ENCODE results near the gene USP9X. TPM values are rescaled to one million over a fixed set of nuclear protein-coding genes. Genes with fewer than 3 reads are reported as not detected.
"Not testable (repeated sequence)": the region's sequence is repeated elsewhere in the genome, so short reads cannot be mapped to it uniquely, and the experiment has no call there.

USP9X gene
- polyA plus RNA-seq, 6 donors from 2014 or later: 7.4 to 27.8 (median 21.9) TPM

DNA sequence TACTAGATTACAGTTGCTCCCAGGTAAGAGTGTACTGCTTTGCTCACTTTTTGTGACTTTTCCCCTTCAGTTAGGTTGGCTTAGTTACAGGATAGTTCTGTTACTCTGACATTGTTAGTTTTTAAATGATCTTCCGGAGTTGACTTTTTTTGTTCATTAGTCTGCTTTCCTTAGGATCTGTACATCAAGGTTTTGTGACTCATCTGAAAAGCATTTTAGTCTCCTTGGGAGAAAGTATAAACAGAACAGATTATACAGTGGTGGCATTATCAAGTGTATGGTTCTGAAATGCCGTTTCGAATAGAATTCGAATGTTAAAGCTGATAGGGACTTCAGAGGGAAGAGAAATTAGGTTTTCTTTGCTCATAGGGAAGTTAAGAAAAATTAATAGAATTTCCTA, 63.3 kb downstream of the USP9X start:
- H3K36me3 Mint-ChIP-seq: peaks cover 10 to 36% of the 10 kb centered on the region in 2 donors
- no peaks in the 10 kb centered on the region for H3K4me1 Mint-ChIP-seq
- no peak for DNase-seq
- no peak for ATAC-seq (ENCODE audit: low read depth in 2 of 2)
- H3K27ac Mint-ChIP-seq: peak overlapping the region in 1 of 6 donors; percentile 30
- no peaks in the 10 kb centered on the region for H3K27me3 Mint-ChIP-seq
- no peaks in the 10 kb centered on the region for H3K9me3 Mint-ChIP-seq
- no peak overlapping the region for H3K4me3 Mint-ChIP-seq

DNA sequence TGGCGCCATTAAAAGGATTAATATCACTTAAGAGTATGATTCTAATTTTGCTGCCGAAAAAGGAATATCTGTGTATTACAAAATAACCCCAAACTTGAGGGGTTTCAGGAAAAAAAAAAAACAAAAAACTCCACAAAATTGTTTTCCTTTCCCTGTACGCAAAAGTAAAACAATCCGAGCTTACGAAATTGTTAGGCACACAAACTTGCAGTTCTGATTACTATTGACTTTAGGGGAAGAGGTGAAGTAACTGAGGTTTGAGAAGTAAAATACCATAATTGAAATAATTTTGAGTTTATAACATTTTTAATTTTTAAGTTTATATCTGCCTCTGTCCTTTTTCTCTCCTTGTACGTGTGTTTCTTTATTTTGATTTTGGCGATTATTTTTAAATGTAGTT, 64.8 kb downstream of the USP9X start:
- DNase-seq: no peak
- H3K4me3 Mint-ChIP-seq: peak overlapping the region in 1 of 8 donors; percentile 70
- no peaks in the 10 kb centered on the region for H3K4me1 Mint-ChIP-seq
- H3K27ac Mint-ChIP-seq: no peak overlapping the region
- ATAC-seq (ENCODE audit: low read depth in 2 of 2): no peak
- H3K36me3 Mint-ChIP-seq: peaks cover 22 to 35% of the 10 kb centered on the region in 2 donors
- H3K9me3 Mint-ChIP-seq: no peaks in the 10 kb centered on the region
- no peaks in the 10 kb centered on the region for H3K27me3 Mint-ChIP-seq

DNA sequence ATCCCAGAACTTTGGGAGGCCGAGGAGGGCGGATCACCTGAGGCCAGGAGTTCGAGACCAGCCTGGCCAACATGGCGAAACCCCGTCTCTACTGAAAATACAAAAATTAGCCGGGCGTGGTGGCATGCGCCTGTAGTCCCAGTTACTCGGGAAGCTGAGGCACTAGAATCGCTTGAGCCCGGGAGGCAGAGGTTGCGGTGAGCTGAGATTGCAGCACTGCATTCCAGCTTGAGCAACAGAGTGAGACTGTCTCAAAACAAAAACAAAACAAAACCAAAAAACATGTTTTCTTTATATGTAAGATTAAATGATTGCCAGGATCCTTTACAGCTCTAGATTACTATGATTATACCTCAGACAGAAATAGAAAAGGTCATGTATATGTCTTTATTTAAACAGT, 66.5 kb downstream of the USP9X start:
- not testable (repeated sequence) for DNase-seq; H3K27me3 Mint-ChIP-seq; H3K27ac Mint-ChIP-seq; H3K4me1 Mint-ChIP-seq; ATAC-seq (ENCODE audit: low read depth in 2 of 2); H3K9me3 Mint-ChIP-seq; H3K4me3 Mint-ChIP-seq
- peaks cover 22 to 33% of the 10 kb centered on the region in 2 donors for H3K36me3 Mint-ChIP-seq

DNA sequence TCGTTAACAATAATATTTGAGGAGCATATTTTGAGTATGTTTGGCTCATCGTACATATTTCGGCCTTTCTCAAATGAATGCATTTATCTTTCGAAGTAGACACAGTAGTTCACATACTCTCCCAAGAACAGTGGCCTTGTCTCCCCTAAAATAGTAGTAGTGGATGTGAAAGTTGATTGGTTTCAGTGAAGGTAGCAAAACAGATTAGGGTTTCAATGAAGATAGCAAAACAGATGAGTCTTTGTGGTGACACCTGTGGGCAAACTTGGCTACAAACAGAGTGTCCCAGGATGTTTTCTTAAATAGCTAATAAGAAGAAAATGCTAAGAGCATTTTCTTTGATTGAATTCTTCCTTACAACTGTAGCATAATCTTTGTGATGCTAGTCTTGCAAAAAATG, 67.0 kb downstream of the USP9X start:
- no peaks in the 10 kb centered on the region for H3K9me3 Mint-ChIP-seq
- H3K27ac Mint-ChIP-seq: no peak overlapping the region
- ATAC-seq (ENCODE audit: low read depth in 2 of 2) (no peak), DNase-seq (no peak)
- peaks cover 22 to 33% of the 10 kb centered on the region in 2 donors for H3K36me3 Mint-ChIP-seq
- no peaks in the 10 kb centered on the region for H3K27me3 Mint-ChIP-seq
- no peak overlapping the region for H3K4me3 Mint-ChIP-seq
- no peaks in the 10 kb centered on the region for H3K4me1 Mint-ChIP-seq

DNA sequence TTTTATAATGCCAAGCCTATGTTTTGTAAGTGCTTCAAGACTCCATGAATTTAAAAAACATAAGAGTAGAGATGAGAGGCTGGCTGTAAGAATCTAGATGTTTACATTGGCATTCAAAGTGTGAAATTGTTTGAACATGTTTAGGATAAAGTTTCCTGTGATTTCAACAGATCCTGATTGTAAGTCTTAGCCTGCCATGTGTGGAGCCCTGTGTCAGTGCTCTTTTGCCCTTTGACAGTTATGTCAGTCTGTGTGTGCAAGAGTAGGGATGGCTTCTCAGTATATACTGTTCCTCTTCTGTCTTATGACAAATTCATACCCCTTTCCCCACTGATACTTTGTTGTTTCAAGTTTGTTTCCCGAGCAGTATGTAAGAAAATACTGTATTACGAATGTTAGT, 68.2 kb downstream of the USP9X start:
- H3K9me3 Mint-ChIP-seq: no peaks in the 10 kb centered on the region
- H3K4me3 Mint-ChIP-seq: no peak overlapping the region
- peak overlapping the region in 3 of 6 donors; percentile 22 to 56 (median 41) for H3K27ac Mint-ChIP-seq
- H3K27me3 Mint-ChIP-seq: no peaks in the 10 kb centered on the region
- no peak for DNase-seq
- H3K36me3 Mint-ChIP-seq: peaks cover 16 to 29% of the 10 kb centered on the region in 2 donors
- H3K4me1 Mint-ChIP-seq: no peaks in the 10 kb centered on the region
- ATAC-seq (ENCODE audit: low read depth in 2 of 2): no peak

DNA sequence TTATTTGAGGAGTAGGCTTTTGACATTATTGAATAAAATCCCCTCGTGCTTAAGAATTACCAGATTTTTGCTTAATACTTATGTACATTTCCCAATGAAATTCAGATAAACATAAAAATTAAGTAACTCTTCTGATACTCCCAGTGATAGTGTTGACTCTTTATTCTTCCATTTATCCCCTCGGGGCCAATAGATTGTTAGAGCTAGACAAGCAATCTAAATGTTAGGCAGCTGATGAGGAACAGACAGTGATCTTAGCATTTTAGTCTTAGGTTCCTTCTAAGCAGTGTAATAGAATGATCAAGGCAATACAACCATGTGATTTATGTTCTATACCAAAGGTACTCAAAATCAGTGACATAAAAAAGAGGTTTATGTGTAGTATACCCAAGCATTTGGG, 68.7 kb downstream of the USP9X start:
- Mint-ChIP-seq H3K9me3 (no peaks in the 10 kb centered on the region), H3K36me3 (peaks cover 12 to 30% of the 10 kb centered on the region in 2 donors), H3K4me1 (no peaks in the 10 kb centered on the region), H3K27me3 (no peaks in the 10 kb centered on the region), H3K4me3 (no peak overlapping the region), H3K27ac (no peak overlapping the region)
- DNase-seq: no peak
- ATAC-seq (ENCODE audit: low read depth in 2 of 2): no peak

DNA sequence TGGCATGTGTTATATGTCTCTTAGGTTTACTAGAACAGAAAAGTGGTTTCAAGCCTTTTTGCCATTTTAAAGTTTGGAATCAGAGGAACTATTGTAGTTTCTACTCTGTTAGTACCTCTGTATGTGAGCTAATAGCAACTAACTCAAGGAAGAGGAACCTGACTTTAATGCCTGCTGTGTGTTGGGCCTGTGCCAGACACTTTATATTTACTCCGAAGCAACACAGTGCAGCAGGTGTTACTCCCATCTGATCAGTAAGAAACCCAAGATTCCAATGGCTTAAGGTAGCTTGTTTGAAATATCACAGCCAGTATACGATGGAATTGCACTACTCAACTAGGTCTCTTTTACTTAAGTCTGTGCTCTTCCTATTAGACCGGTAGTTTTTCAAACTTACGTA, 79.2 kb downstream of the USP9X start:
- H3K36me3 Mint-ChIP-seq: peaks cover 8 to 22% of the 10 kb centered on the region in 2 donors
- DNase-seq (no peak), ATAC-seq (ENCODE audit: low read depth in 2 of 2) (no peak)
- no peaks in the 10 kb centered on the region for H3K27me3 Mint-ChIP-seq
- no peaks in the 10 kb centered on the region for H3K9me3 Mint-ChIP-seq
- no peaks in the 10 kb centered on the region for H3K4me1 Mint-ChIP-seq
- no peak overlapping the region for H3K27ac Mint-ChIP-seq
- no peak overlapping the region for H3K4me3 Mint-ChIP-seq

DNA sequence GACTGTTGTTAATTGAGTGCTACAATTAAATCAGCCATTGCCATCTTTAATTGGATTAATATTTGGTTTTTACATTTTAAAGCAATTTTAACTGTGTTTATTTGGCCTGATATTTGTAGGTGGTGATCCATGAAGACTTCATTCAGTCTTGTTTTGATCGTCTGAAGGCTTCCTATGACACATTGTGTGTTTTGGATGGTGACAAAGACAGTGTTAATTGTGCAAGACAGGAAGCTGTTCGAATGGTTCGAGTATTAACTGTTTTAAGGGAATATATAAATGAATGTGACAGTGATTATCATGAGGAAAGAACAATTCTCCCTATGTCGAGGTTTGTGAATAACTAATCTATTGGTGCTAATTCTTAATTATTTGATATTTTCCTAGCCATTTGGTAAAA, 82.6 kb downstream of the USP9X start:
- Mint-ChIP-seq H3K9me3 (no peaks in the 10 kb centered on the region), H3K27me3 (no peaks in the 10 kb centered on the region), H3K4me1 (no peaks in the 10 kb centered on the region), H3K27ac (peak overlapping the region in 1 of 6 donors; percentile 27), H3K4me3 (no peak overlapping the region), H3K36me3 (peaks cover 12 to 35% of the 10 kb centered on the region in 2 donors)
- ATAC-seq (ENCODE audit: low read depth in 2 of 2) (no peak), DNase-seq (no peak)

DNA sequence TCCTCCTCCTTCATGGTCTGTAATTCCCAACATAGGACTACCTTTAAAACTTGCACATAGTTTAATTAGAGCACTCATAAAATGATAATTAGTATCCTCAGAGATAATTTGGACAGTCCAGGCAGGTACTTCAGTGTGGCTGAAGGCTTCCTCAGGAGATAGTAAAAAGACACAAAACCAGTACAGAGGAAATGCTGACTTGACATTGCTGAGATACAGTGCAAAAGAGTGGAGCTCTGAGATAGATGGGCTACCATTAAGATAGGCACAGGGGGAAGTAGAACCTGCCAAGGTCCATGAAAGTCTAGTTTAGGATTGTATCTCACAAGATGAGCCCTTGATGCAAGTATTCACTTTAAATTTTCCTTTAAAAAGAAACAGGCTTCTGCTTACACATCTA, 91.0 kb downstream of the USP9X start:
- no peak for DNase-seq
- Mint-ChIP-seq H3K27me3 (no peaks in the 10 kb centered on the region), H3K9me3 (no peaks in the 10 kb centered on the region), H3K27ac (peak overlapping the region in 2 of 6 donors; percentile 35 to 38), H3K36me3 (peaks cover 12 to 23% of the 10 kb centered on the region in 2 donors), H3K4me1 (peaks cover 15 to 22% (median 19%) of the 10 kb centered on the region in 3 donors), H3K4me3 (peak overlapping the region in 1 of 8 donors; percentile 12)
- no peak for ATAC-seq (ENCODE audit: low read depth in 2 of 2)

DNA sequence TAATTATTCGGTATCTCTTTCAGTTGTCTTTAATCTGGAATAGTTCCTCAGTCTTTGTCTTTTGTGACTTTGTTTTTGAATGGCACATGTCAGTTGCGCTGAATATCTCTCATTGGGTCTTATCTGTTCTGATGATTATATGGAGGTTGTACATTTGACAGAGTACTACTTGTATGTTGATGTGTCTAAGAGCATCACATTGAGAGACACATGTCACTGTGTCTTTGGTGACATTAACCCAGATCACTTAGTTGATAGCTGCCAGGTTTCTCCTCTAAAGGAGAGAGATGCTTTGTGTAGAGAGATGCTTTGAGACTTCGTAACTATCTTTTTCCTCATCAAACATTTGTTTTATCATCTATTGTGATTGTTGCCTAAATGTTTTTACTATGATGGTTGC, 92.1 kb downstream of the USP9X start:
- Mint-ChIP-seq H3K27me3 (no peaks in the 10 kb centered on the region), H3K9me3 (no peaks in the 10 kb centered on the region), H3K4me3 (no peak overlapping the region), H3K4me1 (peaks cover 19 to 30% (median 23%) of the 10 kb centered on the region in 3 donors), H3K27ac (no peak overlapping the region), H3K36me3 (peaks cover 6 to 18% of the 10 kb centered on the region in 2 donors)
- DNase-seq (no peak), ATAC-seq (ENCODE audit: low read depth in 2 of 2) (no peak)

DNA sequence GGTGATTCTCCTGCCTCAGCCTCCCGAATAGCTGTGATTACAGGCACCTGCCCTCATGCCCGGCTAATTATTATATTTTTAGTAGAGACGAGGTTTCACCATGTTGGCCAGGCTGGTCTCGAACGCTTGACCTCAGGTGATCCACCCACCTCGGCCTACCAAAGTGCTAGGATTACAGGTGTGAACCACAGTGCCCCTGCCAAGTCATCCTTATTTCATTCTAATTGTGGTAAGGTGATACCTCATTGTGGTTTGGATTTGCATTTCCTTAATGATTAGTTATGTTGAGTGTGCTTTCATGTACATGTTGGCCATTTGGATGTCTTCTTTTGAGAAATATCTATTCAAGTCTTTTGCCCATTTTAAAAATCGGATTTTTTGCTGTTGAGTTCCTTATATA, 93.0 kb downstream of the USP9X start:
- Mint-ChIP-seq H3K4me3 (no peak overlapping the region), H3K27me3 (no peaks in the 10 kb centered on the region), H3K4me1 (peaks cover 22 to 32% (median 24%) of the 10 kb centered on the region in 3 donors), H3K27ac (no peak overlapping the region), H3K36me3 (peaks cover 0 to 12% of the 10 kb centered on the region in 2 donors), H3K9me3 (no peaks in the 10 kb centered on the region)
- DNase-seq: no peak
- ATAC-seq (ENCODE audit: low read depth in 2 of 2): no peak

DNA sequence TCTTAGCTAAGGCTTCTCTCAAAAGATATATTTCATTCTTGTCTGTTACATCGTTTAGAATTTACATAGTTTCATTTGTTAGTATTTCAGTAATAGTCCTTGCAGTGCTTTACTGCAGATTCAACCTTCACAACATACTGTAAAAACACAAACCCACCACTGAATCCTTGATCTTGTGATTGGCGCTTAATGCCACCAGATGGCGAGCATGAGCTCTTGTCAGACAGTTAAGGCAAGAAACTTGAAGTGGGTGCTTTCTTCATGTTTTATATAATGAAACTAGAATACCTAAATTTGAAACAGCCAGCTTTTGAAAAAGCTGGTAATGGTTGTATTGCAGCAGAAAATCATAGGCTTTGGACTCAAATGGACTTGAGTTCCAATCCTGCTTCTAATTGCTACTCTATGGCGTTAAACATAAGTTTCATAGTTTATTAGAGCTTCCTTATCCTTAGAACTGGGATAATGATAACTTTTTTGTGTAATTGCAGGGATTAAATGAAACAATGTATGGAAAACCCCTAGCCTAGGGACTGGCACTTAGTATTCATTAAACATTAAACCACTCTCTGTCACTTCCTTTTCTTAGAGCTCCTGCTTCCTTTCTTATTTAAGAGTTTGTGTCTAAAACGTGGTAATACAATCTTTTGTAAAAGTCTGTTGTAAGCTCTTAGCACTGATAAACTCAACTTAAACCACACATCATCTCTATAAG, 95.1 kb downstream of the USP9X start:
- Mint-ChIP-seq H3K4me3 (peak overlapping the region; percentile 9 to 61 (median 30)), H3K36me3 (peaks cover 5 to 11% of the 10 kb centered on the region in 2 donors), H3K27ac (peak overlapping the region; percentile 47 to 90 (median 82)), H3K9me3 (no peaks in the 10 kb centered on the region), H3K4me1 (peaks cover 22 to 52% (median 30%) of the 10 kb centered on the region in 3 donors), H3K27me3 (no peaks in the 10 kb centered on the region)
- peak; percentile 51 for DNase-seq
- peak; percentile 63 to 65 for ATAC-seq (ENCODE audit: low read depth in 2 of 2)

DNA sequence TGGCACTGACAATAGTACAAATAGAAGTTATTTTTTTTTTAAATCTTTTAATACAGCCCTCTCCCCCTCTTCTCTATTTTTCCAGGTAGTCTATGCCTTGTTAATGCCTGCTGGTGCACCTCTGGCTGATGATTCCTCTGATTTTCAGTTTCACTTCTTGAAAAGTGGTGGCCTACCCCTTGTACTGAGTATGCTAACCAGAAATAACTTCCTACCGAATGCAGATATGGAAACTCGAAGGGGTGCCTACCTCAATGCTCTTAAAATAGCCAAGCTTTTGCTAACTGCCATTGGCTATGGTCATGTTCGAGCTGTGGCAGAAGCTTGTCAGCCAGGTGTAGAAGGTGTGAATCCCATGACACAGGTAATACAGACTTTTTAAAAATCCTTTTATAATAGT, 99.1 kb downstream of the USP9X start:
- H3K4me1 Mint-ChIP-seq: peaks cover 17 to 44% (median 26%) of the 10 kb centered on the region in 3 donors
- DNase-seq: peak; percentile 46
- no peaks in the 10 kb centered on the region for H3K9me3 Mint-ChIP-seq
- peaks cover 14 to 23% of the 10 kb centered on the region in 2 donors for H3K36me3 Mint-ChIP-seq
- ATAC-seq (ENCODE audit: low read depth in 2 of 2): peak; percentile 86 to 88
- peak overlapping the region in 5 of 8 donors; percentile 5 to 72 (median 42) for H3K4me3 Mint-ChIP-seq
- H3K27me3 Mint-ChIP-seq: no peaks in the 10 kb centered on the region
- peak overlapping the region in 5 of 6 donors; percentile 8 to 81 (median 65) for H3K27ac Mint-ChIP-seq

DNA sequence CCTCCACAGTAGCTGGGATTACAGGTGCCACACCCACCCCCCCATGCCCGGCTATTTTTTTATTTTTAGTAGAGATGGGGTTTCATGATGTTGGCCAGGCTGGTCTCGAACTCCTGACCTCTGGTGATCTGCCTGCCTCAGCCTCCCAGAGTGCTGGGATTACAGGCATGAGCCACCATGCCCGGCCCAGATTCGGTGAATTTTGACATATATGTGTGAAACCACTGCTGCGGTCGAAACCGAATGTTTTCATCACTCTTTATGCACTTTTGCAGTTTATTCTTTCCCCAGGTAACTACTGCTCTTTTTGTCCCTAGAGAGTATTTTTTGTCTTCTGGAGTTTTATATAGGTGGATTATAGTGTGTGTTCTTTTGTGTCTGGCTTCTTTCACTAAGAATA, 101.7 kb downstream of the USP9X start:
- H3K27me3 Mint-ChIP-seq; DNase-seq; H3K9me3 Mint-ChIP-seq; ATAC-seq (ENCODE audit: low read depth in 2 of 2): not testable (repeated sequence)
- H3K36me3 Mint-ChIP-seq: peaks cover 14 to 38% of the 10 kb centered on the region in 2 donors
- peak overlapping the region in 1 of 6 donors; percentile 64 for H3K27ac Mint-ChIP-seq
- peak overlapping the region in 1 of 8 donors; percentile 53 for H3K4me3 Mint-ChIP-seq
- H3K4me1 Mint-ChIP-seq: peaks cover 6 to 26% (median 11%) of the 10 kb centered on the region in 3 donors

All from naive B cell (primary cell).